Omental fat pad (tissue), 4 donors: ENCODE results near the gene FAM120C. TPM values are rescaled to one million over a fixed set of nuclear protein-coding genes. Genes with fewer than 3 reads are reported as not detected.
A peak's percentile ranks its signal among the peaks of the same experiment; 100 is the strongest.

Source experiments
- ATAC-seq: fragments of 150-250 bp; one replicate; pipeline ENCODE4 v1.9.1; 2016; ENCODE audit warnings: mild to moderate bottlenecking, moderate library complexity; ENCODE audit not compliant: low FRiP score
- DNase-seq: peaks from one replicate; pipeline ENCODE4 v3.0.0-alpha.2; 2019; ENCODE audit warnings: low spot score
- total RNA-seq, 4 donors: library from RNA; depleted of rRNA; stranded (reverse); fragments of >200 nt; gene quantifications; one replicate each; pipeline ENCODE4 v1.1.0, GENCODE V29; 2016
- TF ChIP-seq, protein P1 (sequence below), 3 donors: fragments of 450-650 bp; IDR thresholded peaks; one replicate each; pipeline ENCODE4 v1.5.1; 2016 to 2017; ENCODE audit warnings: antibody characterized with exemption in 3 of 3, mild to moderate bottlenecking in 3 of 3, moderate library complexity in 2 of 3

The FAM120C gene, protein sequence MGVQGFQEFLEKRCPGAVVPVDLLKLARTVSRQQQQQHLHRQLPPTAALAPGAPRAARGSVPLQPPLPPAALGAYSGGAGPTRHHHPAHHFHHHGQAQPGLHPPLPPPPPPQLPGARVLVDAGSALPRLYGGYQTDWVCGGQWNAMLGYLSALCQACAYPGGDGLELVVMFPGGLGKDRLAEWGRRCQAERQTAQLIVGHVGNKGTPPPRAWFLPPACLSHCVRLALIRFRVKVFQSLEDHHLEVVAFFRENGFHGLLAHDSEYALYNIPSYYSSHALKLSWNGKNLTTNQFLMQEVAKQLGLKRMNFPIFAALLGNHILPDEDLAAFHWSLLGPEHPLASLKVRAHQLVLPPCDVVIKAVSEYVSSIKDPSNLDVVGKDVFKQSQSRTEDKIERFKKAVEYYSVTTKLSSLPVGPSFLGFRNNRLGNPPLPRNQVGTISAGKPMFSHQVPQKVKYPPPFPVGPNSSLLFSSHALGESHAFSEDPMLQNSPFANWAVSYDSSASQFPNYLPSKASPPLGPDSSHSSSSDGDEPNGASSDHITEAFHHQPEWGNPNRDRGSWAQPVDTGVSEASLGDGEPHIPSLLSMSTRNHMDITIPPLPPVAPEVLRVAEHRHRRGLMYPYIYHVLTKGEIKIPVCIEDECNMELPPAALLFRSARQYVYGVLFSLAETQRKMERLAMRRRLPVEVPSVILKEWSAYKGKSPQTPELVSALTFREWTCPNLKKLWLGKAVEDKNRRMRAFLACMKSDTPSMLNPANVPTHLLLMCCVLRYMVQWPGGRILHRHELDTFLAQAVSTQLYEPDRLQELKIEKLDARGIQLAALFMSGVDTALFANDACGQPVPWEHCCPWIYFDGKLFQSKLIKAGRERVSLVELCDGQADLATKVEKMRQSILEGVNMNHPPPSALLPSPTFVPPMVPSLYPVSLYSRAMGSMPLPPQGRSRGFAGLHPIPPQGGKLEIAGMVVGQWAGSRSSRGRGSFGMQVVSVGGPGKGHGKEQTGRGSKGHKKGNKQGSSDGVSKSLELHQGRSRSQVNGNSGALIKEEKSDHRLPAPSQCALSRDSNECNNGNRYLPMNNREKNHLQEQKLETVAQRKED
- total RNA-seq = 10 to 100 TPM in 3 of 4 donors, 1 to 10 TPM in 1; 9.7 to 11.8 (median 11.8) TPM

DNA sequence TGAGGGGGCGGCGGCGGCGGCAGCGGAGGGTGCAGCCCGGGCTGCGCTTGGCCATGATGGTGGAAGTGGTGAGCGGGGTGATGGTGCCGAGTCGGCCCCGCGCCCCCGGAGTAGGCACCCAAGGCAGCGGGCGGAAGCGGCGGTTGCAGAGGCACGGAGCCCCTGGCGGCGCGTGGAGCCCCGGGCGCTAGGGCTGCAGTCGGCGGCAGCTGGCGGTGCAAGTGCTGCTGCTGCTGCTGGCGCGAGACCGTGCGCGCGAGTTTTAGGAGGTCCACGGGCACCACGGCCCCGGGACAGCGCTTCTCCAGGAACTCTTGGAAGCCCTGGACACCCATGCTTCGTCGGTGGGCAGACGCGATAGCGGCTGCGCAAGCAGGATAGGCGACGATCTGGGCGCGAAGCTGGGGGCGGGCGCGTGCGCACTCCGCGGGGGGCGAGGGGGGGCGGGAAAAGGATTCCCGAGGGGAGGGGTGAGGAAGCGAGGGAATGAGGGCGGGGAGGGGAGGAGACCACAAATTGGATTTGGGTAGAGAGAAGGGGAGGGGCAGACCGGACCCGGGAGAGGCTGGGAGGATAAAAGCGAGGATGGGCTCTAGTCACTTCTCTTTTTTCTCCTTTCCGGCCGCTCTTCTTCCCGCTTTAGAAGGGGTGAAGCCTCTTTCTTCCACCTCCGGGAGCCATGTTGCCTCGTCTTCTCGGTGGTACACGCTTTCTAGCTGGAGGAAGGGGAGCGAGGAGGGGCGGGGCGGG lies at the start of gene FAM120C:
TSS of gene FAM120C (minus strand) at position 391 of the 750 bp plus-strand sequence. CDS start at position 335, 56 bp downstream.
- TF ChIP-seq, protein P1, sequence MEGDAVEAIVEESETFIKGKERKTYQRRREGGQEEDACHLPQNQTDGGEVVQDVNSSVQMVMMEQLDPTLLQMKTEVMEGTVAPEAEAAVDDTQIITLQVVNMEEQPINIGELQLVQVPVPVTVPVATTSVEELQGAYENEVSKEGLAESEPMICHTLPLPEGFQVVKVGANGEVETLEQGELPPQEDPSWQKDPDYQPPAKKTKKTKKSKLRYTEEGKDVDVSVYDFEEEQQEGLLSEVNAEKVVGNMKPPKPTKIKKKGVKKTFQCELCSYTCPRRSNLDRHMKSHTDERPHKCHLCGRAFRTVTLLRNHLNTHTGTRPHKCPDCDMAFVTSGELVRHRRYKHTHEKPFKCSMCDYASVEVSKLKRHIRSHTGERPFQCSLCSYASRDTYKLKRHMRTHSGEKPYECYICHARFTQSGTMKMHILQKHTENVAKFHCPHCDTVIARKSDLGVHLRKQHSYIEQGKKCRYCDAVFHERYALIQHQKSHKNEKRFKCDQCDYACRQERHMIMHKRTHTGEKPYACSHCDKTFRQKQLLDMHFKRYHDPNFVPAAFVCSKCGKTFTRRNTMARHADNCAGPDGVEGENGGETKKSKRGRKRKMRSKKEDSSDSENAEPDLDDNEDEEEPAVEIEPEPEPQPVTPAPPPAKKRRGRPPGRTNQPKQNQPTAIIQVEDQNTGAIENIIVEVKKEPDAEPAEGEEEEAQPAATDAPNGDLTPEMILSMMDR (IDR thresholded peaks at IDR 0.05) = no peak
- no peak for DNase-seq
- ATAC-seq = peak; percentile 82

DNA sequence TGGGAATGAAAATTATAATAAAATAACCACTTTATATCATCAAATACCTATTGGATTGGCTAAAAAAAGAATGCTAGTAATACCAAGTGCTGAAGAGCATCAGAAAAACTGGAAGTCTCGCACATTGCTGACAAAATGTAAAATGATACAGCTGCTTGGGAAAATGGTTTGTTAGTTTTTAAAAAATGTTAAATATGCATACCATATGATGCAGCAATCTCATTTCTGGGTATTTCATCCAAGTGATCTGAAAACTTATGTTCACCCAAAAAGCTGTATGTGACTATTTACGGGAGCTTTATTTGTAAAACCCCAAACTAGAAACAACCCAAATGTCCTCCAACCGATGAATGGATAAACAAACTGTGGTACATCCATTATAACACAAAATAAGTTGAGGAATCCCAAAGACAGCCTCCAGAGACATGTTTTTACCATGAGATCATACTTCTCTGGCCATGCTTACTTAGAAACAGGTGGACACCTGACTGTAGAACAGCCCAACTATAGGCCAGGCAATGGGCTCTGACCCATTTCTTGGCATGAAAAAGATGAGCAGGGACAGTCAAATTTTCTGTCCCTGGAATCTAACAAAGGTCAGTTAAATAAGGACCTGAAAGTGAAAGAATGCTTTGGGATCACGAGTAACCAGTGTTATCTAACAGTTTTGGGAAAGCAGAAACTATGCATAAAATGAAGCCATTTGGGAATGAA lies 47.5 kb upstream of the FAM120C start:
- DNase-seq (no peak), ATAC-seq (no peak)
- TF ChIP-seq, protein P1 (IDR thresholded peaks at IDR 0.05) = no peak

DNA sequence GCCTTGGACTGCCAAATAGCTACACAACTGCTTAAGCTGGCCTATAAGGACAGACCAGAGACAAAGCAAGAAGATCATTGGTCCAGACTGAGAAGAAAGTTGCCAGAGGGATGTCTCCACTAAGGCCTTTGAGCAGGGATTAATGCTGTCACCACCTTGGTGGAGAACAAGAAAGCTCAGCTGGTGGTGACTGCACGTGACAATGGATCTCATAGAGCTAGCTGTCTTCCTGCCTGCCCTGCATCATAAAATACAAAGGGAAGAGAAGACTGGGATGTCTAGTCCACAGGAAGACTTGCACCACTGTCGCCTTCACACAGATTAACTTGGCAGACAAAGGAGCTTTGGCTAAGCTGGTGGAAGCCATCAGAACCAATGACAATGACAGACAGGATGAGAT lies 40.5 kb upstream of the FAM120C start:
- no peak for ATAC-seq
- no peak for DNase-seq
- TF ChIP-seq, protein P1 (IDR thresholded peaks at IDR 0.05) = no peak

DNA sequence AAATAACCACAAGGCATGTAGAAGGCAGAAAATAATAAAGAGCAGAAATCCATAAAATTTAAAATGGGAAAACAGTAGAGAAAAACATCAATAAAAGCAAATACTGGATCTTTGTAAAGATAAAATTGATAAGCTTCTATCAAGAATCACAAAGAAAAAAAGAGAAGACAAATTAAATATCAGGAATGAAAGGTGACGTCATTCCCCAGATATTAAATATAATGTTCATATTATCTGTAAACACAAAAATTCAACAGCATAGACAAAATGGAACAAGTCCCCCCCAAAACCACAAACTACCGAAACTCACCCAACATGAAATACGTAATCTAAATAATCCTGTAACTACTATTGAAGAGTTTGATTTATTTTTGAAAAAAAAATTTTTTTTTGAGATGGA lies 30.5 kb upstream of the FAM120C start:
- TF ChIP-seq, protein P1 (IDR thresholded peaks at IDR 0.05) = no peak
- DNase-seq (no peak), ATAC-seq (no peak)

DNA sequence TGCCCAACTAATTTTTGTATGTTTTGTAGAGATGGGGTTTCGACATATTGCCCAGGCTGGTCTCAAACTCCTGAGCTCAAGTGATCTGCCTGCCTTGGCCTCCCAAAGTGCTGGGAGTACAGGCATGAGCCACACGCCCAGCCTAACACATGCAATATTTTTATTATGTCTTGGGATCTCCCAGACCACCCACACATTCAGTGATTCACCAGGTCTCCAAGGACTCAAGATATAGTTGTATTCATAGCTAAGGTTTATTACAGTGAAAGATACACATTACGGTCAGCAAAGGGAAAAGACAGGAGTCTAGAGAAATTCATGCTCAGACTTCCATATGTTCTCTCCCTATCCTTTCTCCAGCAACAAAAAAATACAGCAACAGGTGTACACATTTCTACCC lies 25.5 kb upstream of the FAM120C start:
- DNase-seq (no peak), ATAC-seq (no peak)
- TF ChIP-seq, protein P1 (IDR thresholded peaks at IDR 0.05) = no peak

DNA sequence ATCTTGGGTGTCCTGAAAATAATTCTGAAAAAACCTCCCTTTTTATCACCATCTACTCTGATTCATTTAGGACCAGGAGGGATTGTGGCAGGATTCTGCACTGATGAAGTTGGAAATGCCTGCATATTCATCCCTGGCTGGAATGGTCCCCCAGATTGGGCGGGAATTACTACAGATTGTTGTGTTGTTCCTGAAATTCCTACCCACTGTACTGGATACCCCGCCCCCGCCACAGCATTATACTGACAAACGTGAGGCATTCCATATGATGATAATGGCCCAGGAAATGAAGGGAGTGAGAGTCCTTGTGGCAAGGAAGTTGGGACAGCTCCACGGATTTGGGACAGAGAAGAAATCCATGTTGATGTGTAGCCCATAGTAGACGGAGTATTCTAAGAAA lies 15.2 kb upstream of the FAM120C start:
- TF ChIP-seq, protein P1 (IDR thresholded peaks at IDR 0.05) = no peak
- DNase-seq (no peak), ATAC-seq (no peak)
